ENCODE data around the gene PDLIM1. TPM values are rescaled to one million over a fixed set of nuclear protein-coding genes. Genes with fewer than 3 reads are reported as not detected.

The PDLIM1 gene
- total and polyA plus RNA-seq, 10 of the 15 experiments (the other 5 are each of a cell fraction or from before 2014, with no cell fraction given): 95.7 to 714 (median 309) TPM

- no peak for TF ChIP-seq ATF2 (IDR thresholded peaks at IDR 0.05; ENCODE audit: low read length)
- no peak for TF ChIP-seq CBX5 (IDR thresholded peaks at IDR 0.05; ENCODE audit: low read depth)
Measured at GRCh38 chr10:95249467-95249866, 41.3 kb downstream of the PDLIM1 start (continued).

GRCh38 chr10:95248989-95249388, 41.8 kb downstream of the PDLIM1 start:
- Histone ChIP-seq H3K4me1 (ENCODE audit: control insufficient read depth, insufficient read depth, low read length) (peaks cover 47% of the 10 kb centered on the region), H2AFZ (ENCODE audit: control insufficient read depth, low read depth, low read length) (no peak overlapping the region), H3K36me3 (ENCODE audit: control insufficient read depth in 2 of 2, insufficient read depth in 2 of 2, low read length in 1 of 2) (peaks cover 43 to 57% of the 10 kb centered on the region in 2 experiments), H3K9me3 (replicated peaks; ENCODE audit: control insufficient read depth, insufficient read depth, low read length) (no peaks in the 10 kb centered on the region), H3K4me3 (no peak overlapping the region), H3K4me2 (ENCODE audit: control insufficient read depth, insufficient read depth) (no peak overlapping the region), H4K20me1 (ENCODE audit: control insufficient read depth, insufficient read depth) (0 out of 2 replicates have a peak, but pooled peaks cover 7% of the 10 kb centered on the region), H3K27me3 (replicated peaks in 1 of 2; ENCODE audit: control insufficient read depth in 2 of 2, insufficient read depth in 2 of 2, low read length in 1 of 2) (no peaks in the 10 kb centered on the region), H3K27ac (ENCODE audit: control insufficient read depth, insufficient read depth) (no peak overlapping the region), H3K79me2 (ENCODE audit: control insufficient read depth, insufficient read depth, low read length) (peaks cover 42% of the 10 kb centered on the region), H3K9ac (ENCODE audit: control insufficient read depth, insufficient read depth, low read length) (no peak overlapping the region)
- no peak for DNase-seq (ENCODE audit: low read depth, low spot score)
- FAIRE-seq: no peak
- in situ Hi-C loops (cut with MboI): loop anchor here (5.0 kb wide), 1 partner anchor 113 kb away; no protein-coding TSS in a partner anchor
- ChIA-PET RAD21 (ENCODE audit: unreplicated experiment) (interaction anchor here (0.9 kb wide), 1 partner anchor 114 kb away, joined by 3 read pairs; no protein-coding TSS in a partner anchor), CTCF (interaction anchor here (0.8 to 9.9 kb wide), 3 partner anchors 12 to 114 kb away, joined by 3 to 176 read pairs (median 11); no protein-coding TSS in a partner anchor), POLR2A (no interaction called here), SMC1A (ENCODE audit: uncharacterized antibody, unreplicated experiment) (interaction anchor here (10.3 kb wide), 1 partner anchor 114 kb away, joined by 262 read pairs; no protein-coding TSS in a partner anchor)
- no peak for TF ChIP-seq CHD1 (IDR thresholded peaks at IDR 0.05; ENCODE audit: low read depth, low read length)
- TF ChIP-seq E2F4 (IDR thresholded peaks at IDR 0.05; ENCODE audit: low read depth, low read length): no peak
- no peak for TF ChIP-seq ELK1 (IDR thresholded peaks at IDR 0.05; ENCODE audit: low read depth, low read length)
- peak; percentile 54 for TF ChIP-seq POLR2A (IDR thresholded peaks at IDR 0.05; ENCODE audit: low read depth, low read length)
- no peak for TF ChIP-seq IKZF1 (conservative IDR thresholded peaks at IDR 0.05)
- no TSS peak for BruUV-seq (replicated peaks)
- WGBS (ENCODE audit: insufficient coverage, insufficient replicate concordance, low lambda C conversion rate, missing lambda C conversion rate): 100% methylated on average over 3 of the region's 3 CpGs
- intact Hi-C loops (cut with micrococcal nuclease; ENCODE audit: unreplicated experiment): loop anchor here (10.0 kb wide), 1 partner anchor 614 kb away; no protein-coding TSS in a partner anchor
- ATAC-seq: no peak

Measured in GM12878 (cell line).